Panc1 (cell line): ENCODE data around the gene CENPT.

Experiments
- POLR2AphosphoS5 ChIP-seq: IDR thresholded peaks from 2 replicates; pipeline ENCODE4 v1.6.1; 2012; ENCODE audit warnings: mild to moderate bottlenecking, low read depth, low read length, moderate library complexity
- TF ChIP-seq, protein P1 (sequence below), 2 experiments: IDR thresholded peaks; 2 replicates each; pipeline ENCODE4 v1.6.1; 2011 to 2012; ENCODE audit warnings: low read depth in 2 of 2, control low read depth in 1 of 2, low read length in 1 of 2, mild to moderate bottlenecking in 1 of 2, moderate library complexity in 1 of 2; ENCODE audit not compliant: insufficient read depth in 1 of 2
- TF ChIP-seq, protein P2 (sequence below): fragments of 450-650 bp; IDR thresholded peaks from 2 replicates; pipeline ENCODE4 v1.5.1; 2017; ENCODE audit warnings: mild to moderate bottlenecking

DNA sequence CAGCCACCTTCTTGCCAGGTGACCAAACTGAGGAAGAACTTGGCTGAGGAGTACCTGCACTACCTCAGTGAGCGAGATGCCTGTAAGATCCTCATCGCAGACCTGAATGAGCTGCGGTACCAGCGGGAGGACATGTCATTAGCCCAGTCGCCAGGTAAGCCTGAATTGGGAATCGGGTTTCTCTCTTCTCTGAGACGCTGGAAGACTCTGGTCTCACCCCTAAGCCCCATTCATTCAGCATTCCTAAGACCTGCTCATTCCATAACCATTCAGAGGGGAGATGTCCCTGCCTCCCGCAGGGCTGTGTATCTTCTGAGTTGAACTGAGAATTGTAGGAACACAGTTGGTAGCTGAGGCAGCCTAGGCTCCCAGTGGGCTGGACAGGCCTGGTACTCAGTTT lies 22.4 kb downstream of the CENPT start:
- TF ChIP-seq, protein P1, sequence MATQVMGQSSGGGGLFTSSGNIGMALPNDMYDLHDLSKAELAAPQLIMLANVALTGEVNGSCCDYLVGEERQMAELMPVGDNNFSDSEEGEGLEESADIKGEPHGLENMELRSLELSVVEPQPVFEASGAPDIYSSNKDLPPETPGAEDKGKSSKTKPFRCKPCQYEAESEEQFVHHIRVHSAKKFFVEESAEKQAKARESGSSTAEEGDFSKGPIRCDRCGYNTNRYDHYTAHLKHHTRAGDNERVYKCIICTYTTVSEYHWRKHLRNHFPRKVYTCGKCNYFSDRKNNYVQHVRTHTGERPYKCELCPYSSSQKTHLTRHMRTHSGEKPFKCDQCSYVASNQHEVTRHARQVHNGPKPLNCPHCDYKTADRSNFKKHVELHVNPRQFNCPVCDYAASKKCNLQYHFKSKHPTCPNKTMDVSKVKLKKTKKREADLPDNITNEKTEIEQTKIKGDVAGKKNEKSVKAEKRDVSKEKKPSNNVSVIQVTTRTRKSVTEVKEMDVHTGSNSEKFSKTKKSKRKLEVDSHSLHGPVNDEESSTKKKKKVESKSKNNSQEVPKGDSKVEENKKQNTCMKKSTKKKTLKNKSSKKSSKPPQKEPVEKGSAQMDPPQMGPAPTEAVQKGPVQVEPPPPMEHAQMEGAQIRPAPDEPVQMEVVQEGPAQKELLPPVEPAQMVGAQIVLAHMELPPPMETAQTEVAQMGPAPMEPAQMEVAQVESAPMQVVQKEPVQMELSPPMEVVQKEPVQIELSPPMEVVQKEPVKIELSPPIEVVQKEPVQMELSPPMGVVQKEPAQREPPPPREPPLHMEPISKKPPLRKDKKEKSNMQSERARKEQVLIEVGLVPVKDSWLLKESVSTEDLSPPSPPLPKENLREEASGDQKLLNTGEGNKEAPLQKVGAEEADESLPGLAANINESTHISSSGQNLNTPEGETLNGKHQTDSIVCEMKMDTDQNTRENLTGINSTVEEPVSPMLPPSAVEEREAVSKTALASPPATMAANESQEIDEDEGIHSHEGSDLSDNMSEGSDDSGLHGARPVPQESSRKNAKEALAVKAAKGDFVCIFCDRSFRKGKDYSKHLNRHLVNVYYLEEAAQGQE (IDR thresholded peaks at IDR 0.05; ENCODE audit: insufficient read depth in 1 of 2, low read depth in 2 of 2, low read length in 1 of 2), result no peak
- TF ChIP-seq, protein P2, sequence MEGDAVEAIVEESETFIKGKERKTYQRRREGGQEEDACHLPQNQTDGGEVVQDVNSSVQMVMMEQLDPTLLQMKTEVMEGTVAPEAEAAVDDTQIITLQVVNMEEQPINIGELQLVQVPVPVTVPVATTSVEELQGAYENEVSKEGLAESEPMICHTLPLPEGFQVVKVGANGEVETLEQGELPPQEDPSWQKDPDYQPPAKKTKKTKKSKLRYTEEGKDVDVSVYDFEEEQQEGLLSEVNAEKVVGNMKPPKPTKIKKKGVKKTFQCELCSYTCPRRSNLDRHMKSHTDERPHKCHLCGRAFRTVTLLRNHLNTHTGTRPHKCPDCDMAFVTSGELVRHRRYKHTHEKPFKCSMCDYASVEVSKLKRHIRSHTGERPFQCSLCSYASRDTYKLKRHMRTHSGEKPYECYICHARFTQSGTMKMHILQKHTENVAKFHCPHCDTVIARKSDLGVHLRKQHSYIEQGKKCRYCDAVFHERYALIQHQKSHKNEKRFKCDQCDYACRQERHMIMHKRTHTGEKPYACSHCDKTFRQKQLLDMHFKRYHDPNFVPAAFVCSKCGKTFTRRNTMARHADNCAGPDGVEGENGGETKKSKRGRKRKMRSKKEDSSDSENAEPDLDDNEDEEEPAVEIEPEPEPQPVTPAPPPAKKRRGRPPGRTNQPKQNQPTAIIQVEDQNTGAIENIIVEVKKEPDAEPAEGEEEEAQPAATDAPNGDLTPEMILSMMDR, result no peak
- TF ChIP-seq POLR2AphosphoS5, result no peak
